B cell (primary cell): ENCODE data around the gene HECTD1. TPM values are rescaled to one million over a fixed set of nuclear protein-coding genes. Genes with fewer than 3 reads are reported as not detected.

Experiments used
- ATAC-seq: fragments of 200-7000 bp; cut with Tn5 transposase; one replicate; pipeline ENCODE4 v1.10.0; 2021; ENCODE audit warnings: low read depth, mild to moderate bottlenecking, moderate number of reproducible peaks, moderate library complexity
- CTCF ChIA-PET: fragments of 350-600 bp; sonication (Branson Sonifier 250); formaldehyde crosslinking; loops from one replicate; lab custom pipeline; 2021; ENCODE audit warnings: antibody characterized with exemption, inconsistent platforms; lab: Charles Lee
- POLR2A ChIA-PET: fragments of 350-600 bp; sonication (Branson Sonifier 250); formaldehyde crosslinking; loops from one replicate; lab custom pipeline; 2021; ENCODE audit warnings: antibody characterized with exemption; lab: Charles Lee
- DNase-seq: peaks from one replicate; pipeline ENCODE4 v3.0.0; 2013
- H2AFZ ChIP-seq: 2 replicates; pipeline ENCODE4 v1.6.1; 2012; ENCODE audit warnings: mild to moderate bottlenecking, low read depth, low read length; ENCODE audit not compliant: insufficient read depth, poor library complexity, severe bottlenecking
- H3K27ac ChIP-seq, 2 donors: 1 replicate in 1 of 2; 2 replicates in 1 of 2; pipeline ENCODE4 v1.5.1; 2012 to 2013; ENCODE audit warnings: low read length in 2 of 2, mild to moderate bottlenecking in 2 of 2, moderate library complexity in 1 of 2
- H3K27me3 ChIP-seq, 4 experiments: fragments of 200-600 bp in 1 of 4; sonication (generic) in 1 of 4; replicated peaks in 1 of 4; 1 replicate in 2 of 4; 2 replicates in 2 of 4; pipeline versions ENCODE4 v1.6.1 to v1.7.0; 2013 to 2016; ENCODE audit warnings: low read length in 3 of 4, mild to moderate bottlenecking in 2 of 4, mixed read lengths in 1 of 4, moderate library complexity in 1 of 4; ENCODE audit not compliant: insufficient read depth in 4 of 4, control insufficient read depth in 3 of 4; ENCODE audit errors: control extremely low read depth in 1 of 4
- H3K36me3 ChIP-seq, 2 experiments: replicated peaks in 1 of 2; 1 replicate in 1 of 2; 2 replicates in 1 of 2; pipeline versions ENCODE4 v1.6.1 to v1.7.1; 2013; ENCODE audit warnings: low read length in 1 of 2; ENCODE audit not compliant: insufficient read depth in 2 of 2, control insufficient read depth in 1 of 2; ENCODE audit errors: control extremely low read depth in 1 of 2, extremely low read depth in 1 of 2
- H3K4me1 ChIP-seq, 2 donors: fragments of 200-600 bp in 1 of 2; sonication (generic) in 1 of 2; 1 replicate in 1 of 2; 2 replicates in 1 of 2; pipeline versions ENCODE4 v1.5.1 to v1.6.1; 2013 to 2017; ENCODE audit warnings: low read length in 2 of 2; ENCODE audit not compliant: control insufficient read depth in 2 of 2, insufficient read depth in 2 of 2
- H3K4me2 ChIP-seq: replicated peaks from 2 replicates; pipeline ENCODE3; 2012; ENCODE audit warnings: mild to moderate bottlenecking, low read depth, low read length; ENCODE audit not compliant: poor library complexity, severe bottlenecking
- H3K4me3 ChIP-seq, 5 experiments: fragments of 200-600 bp in 1 of 5; sonication (generic) in 1 of 5; 1 replicate in 3 of 5; 2 replicates in 2 of 5; pipeline versions ENCODE4 v1.5.1 to v1.7.0; 2011 to 2016; ENCODE audit warnings: low read length in 4 of 5, mild to moderate bottlenecking in 4 of 5, low read depth in 2 of 5, control low read depth in 1 of 5, moderate library complexity in 1 of 5; ENCODE audit not compliant: insufficient read depth in 1 of 5; ENCODE audit errors: control extremely low read depth in 1 of 5, extremely low read depth in 1 of 5
- H3K79me2 ChIP-seq: fragments of 200-600 bp; sonication (generic); one replicate; pipeline ENCODE4 v1.6.0; 2016; ENCODE audit warnings: low read length; ENCODE audit not compliant: control insufficient read depth, insufficient read depth
- H3K9ac ChIP-seq: fragments of 200-600 bp; sonication (generic); 2 replicates; pipeline ENCODE4 v1.6.1; 2017; ENCODE audit warnings: mild to moderate bottlenecking, low read length, moderate library complexity
- H3K9me3 ChIP-seq, 3 donors: one replicate each; pipeline versions ENCODE4 v1.6.1 to v1.7.1; 2013; ENCODE audit warnings: low read length in 2 of 3; ENCODE audit not compliant: control insufficient read depth in 2 of 3, insufficient read depth in 1 of 3; ENCODE audit errors: control extremely low read depth in 1 of 3
- H4K20me1 ChIP-seq: 2 replicates; pipeline ENCODE4 v1.6.0; 2012; ENCODE audit warnings: mild to moderate bottlenecking, low read length; ENCODE audit not compliant: insufficient read depth, control insufficient read depth, poor library complexity, severe bottlenecking
- H3K27ac Mint-ChIP-seq: one replicate; pipeline ENCODE4 v1.8.0; 2021; ENCODE audit warnings: mixed read lengths
- H3K27me3 Mint-ChIP-seq: one replicate; pipeline ENCODE4 v1.8.0; 2021; ENCODE audit warnings: mixed read lengths
- H3K4me1 Mint-ChIP-seq: one replicate; pipeline ENCODE4 v1.8.0; 2021; ENCODE audit warnings: mixed read lengths
- H3K4me3 Mint-ChIP-seq: one replicate; pipeline ENCODE4 v1.8.0; 2021; ENCODE audit warnings: mixed read lengths
- H3K9me3 Mint-ChIP-seq: one replicate; pipeline ENCODE4 v1.8.0; 2022; ENCODE audit warnings: mixed read lengths; ENCODE audit not compliant: insufficient read depth
- CTCF ChIP-seq: fragments of 200-600 bp; IDR thresholded peaks from one replicate; pipeline ENCODE4 v1.8.0; 2022; ENCODE audit warnings: antibody characterized with exemption, mild to moderate bottlenecking
- EZH2 ChIP-seq: IDR thresholded peaks from 2 replicates; pipeline ENCODE4 v1.6.1; 2012; ENCODE audit warnings: borderline replicate concordance, low read depth, mild to moderate bottlenecking, moderate library complexity, low read length; ENCODE audit not compliant: insufficient read depth, poor library complexity, severe bottlenecking
- WGBS: methylation state at CpG from one replicate; pipeline ENCODE4 v1.1.5; 2013; ENCODE audit warnings: missing lambda C conversion rate; ENCODE audit not compliant: insufficient coverage; 5-methylcytosine and 5-hydroxymethylcytosine counted together
- intact Hi-C: fragments of 100-400 bp; cut with micrococcal nuclease; formaldehyde crosslinking; loops from one replicate; pipeline ENCODE4 v1.10.0; 2022
- polyA plus RNA-seq: library from polyadenylated mRNA; depleted of rRNA; stranded (reverse); fragments of >200 nt; gene quantifications from 2 replicates; pipeline ENCODE4 v1.2.3, GENCODE V29; 2012
- total RNA-seq, 2 donors: library from RNA; stranded (reverse); fragments of 120-200 nt in 1 of 2; gene quantifications; 1 replicate in 1 of 2; 2 replicates in 1 of 2; pipeline versions ENCODE4 v1.2.3 to v1.2.4, GENCODE V29; 2013 to 2022

Gene HECTD1
- total and polyA plus RNA-seq, 2 donors (not counting 1 experiment from before 2014, with no cell fraction given): 63.1 to 184 TPM

- ChIA-PET CTCF (no interaction called here), POLR2A (no interaction called here)
- Histone ChIP-seq H3K4me1 (no peaks in the 10 kb centered on the region), H4K20me1 (no peaks in the 10 kb centered on the region), H3K36me3 (peaks cover 14 to 75% of the 10 kb centered on the region in 2 experiments), H3K9me3 (no peaks in the 10 kb centered on the region), H3K4me2 (no peak overlapping the region), H3K27ac (no peak overlapping the region), H3K9ac (no peak overlapping the region), H2AFZ (no peak overlapping the region), H3K79me2 (no peaks in the 10 kb centered on the region), H3K27me3 (no peaks in the 10 kb centered on the region), H3K4me3 (no peak overlapping the region)
- DNase-seq (no peak), ATAC-seq (no peak)
- TF ChIP-seq EZH2: no peak
- intact Hi-C loops: no loop called here
- WGBS: 97% methylated on average over 3 of the region's 11 CpGs
- no peaks in the 10 kb centered on the region for H3K4me1 Mint-ChIP-seq
- H3K27me3 Mint-ChIP-seq: no peaks in the 10 kb centered on the region
- no peak overlapping the region for H3K27ac Mint-ChIP-seq
- no peaks in the 10 kb centered on the region for H3K9me3 Mint-ChIP-seq
- no peak overlapping the region for H3K4me3 Mint-ChIP-seq
Observed at GRCh38 chr14:31142455-31143087, 65.0 kb downstream of the HECTD1 start.

- ChIA-PET CTCF (no interaction called here), POLR2A (no interaction called here)
- Histone ChIP-seq H3K4me1 (no peaks in the 10 kb centered on the region), H3K9ac (no peak overlapping the region), H3K4me2 (no peak overlapping the region), H4K20me1 (no peaks in the 10 kb centered on the region), H3K27ac (no peak overlapping the region), H3K9me3 (no peaks in the 10 kb centered on the region), H2AFZ (no peak overlapping the region), H3K27me3 (no peaks in the 10 kb centered on the region), H3K79me2 (no peaks in the 10 kb centered on the region), H3K4me3 (no peak overlapping the region), H3K36me3 (peaks cover 14 to 65% of the 10 kb centered on the region in 2 experiments)
- TF ChIP-seq CTCF (no peak), EZH2 (no peak)
- Mint-ChIP-seq H3K27ac (no peak overlapping the region), H3K9me3 (no peaks in the 10 kb centered on the region), H3K4me1 (no peaks in the 10 kb centered on the region), H3K27me3 (no peaks in the 10 kb centered on the region), H3K4me3 (no peak overlapping the region)
- no peak for ATAC-seq
- DNase-seq: no peak
- intact Hi-C loops: no loop called here
- 100% methylated on average over 1 of the region's 4 CpGs for WGBS
Observed at GRCh38 chr14:31139301-31139847, 68.2 kb downstream of the HECTD1 start.
